HG02763 (cell line): ENCODE data around the gene FGD5.

Experiments used
- ATAC-seq: cut with Tn5 transposase; IDR thresholded peaks from one replicate; pipeline ENCODE4 v1.9.1; 2021; ENCODE audit warnings: mild to moderate bottlenecking, moderate library complexity; ENCODE audit not compliant: unreplicated experiment

Gene FGD5

GRCh38 chr3:14921034-14921616, 102.4 kb downstream of the FGD5 start:
- ATAC-seq: peak; percentile 69

DNA sequence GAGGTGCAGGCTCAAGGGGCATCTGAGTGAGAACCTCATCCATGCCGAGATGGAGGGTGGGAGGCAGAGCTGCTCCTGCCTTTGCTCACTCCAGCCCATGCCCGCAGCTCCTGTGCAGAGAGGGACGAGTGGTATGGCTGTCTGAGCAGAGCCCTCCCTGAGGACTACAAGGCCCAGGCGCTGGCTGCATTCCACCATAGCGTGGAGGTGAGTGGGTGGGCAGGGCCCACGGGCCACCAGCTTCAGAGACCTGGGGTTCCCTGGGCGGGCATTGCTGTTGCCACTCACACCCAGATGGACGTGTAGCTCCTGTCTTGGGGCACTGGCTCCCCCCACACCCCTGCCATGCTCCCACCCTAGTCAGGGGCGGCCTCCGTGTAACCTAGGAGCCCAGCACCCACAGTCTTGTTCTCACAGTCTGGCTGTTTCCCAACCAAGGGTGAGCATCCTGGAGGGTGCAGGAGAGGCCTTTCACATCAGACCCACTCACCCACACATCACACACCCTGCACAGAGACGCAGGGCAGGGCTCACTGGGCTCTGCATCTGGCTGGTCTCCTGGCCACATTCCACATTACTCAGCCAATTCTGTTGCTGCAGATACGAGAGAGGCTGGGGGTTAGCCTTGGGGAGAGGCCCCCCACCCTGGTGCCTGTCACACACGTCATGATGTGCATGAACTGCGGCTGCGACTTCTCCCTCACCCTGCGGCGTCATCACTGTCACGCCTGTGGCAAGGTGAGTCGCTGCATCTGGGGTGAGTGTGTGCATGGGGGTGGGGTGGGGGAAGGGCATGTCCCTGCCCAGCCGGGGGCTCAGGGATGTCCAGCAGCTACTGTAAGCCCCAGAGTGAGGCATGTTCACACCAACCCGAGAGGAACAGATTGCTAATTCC, 103.3 kb downstream of the FGD5 start:
- ATAC-seq: no peak

GRCh38 chr3:14922863-14923262, 104.1 kb downstream of the FGD5 start:
- ATAC-seq: no peak

GRCh38 chr3:14923476-14923875, 104.7 kb downstream of the FGD5 start:
- no peak for ATAC-seq

- no peak for ATAC-seq
Observed at GRCh38 chr3:14925729-14926591, 107.2 kb downstream of the FGD5 start.

GRCh38 chr3:14926592-14926991, 107.8 kb downstream of the FGD5 start:
- ATAC-seq: no peak

DNA sequence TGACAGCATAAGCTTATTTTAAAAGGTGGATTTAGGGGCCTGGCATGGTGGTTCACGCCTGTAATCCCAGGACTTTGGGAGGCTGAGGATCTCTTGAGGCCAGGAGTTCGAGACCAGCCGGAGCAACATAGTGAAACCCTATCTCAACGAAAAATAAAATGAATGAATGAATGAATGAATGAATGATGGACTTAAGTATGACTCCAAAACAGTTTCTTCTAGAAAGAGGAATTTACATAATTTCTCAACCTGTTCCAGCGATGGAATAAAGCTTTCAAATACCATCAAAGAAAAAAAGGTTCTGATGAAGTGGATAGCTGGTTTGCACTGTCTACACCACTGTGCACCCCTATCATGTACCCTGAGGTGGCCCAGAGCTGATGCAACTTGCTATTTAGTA, 108.5 kb downstream of the FGD5 start:
- no peak for ATAC-seq

GRCh38 chr3:14929310-14930074, 110.7 kb downstream of the FGD5 start:
- no peak for ATAC-seq

- no peak for ATAC-seq
Observed at GRCh38 chr3:14933820-14934425, 115.2 kb downstream of the FGD5 start.

DNA sequence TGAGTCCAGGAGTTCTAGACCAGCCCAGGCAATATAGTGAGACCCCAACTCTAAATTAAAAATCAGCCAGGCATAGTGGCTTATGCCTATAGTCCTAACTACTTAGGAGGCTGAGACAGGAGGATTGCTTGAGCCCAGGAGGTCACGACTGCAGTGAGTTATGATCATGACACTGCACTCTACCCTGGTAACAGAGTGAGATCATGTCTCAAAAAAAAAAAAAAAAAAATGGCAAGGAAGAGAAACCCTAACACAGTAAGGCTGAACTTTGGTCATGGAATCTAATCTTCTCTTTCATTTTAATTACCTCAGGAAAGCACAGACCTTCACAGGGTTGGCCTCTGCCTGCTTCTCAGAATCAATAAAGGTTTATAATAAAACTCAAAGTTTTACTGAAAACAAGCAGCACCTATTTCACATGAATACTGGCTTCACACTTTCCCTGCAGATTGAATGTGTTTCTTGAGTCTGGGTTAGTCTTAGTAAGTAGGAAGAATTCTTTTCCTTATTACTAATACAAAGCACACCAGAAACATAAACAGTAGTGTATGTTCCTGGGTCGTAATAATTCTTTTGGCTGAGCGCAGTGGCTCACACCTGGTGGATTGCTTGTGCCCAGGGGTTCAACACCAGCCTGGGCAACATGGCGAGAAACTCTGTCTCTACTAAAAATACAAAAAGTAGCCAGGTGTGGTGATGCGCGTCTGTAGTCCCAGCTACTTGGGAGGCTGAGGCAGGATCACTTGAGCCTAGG, 117.0 kb downstream of the FGD5 start:
- no peak for ATAC-seq

DNA sequence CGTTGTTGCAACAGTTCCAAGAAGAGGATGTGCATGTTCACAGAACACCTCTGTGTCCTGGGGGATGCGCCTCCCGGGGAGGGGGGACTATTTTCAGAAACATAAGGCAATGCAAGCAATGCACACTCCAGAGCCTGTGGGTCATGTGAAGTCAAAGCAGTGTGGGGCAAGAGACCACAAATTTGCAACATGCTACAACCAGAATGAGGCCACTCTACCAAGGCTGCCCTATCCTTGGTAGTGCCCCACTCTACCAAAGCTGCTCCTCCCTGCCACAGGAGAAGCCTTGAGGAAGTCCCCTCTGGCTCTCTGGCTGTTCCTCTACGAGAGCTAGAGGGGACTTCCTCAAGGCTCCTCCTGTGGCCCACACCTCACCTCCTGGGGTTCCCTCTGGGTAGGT, 120.2 kb downstream of the FGD5 start:
- no peak for ATAC-seq

GRCh38 chr3:14941871-14942270, 123.1 kb downstream of the FGD5 start:
- ATAC-seq: no peak

- peak; percentile 12 for ATAC-seq
Observed at GRCh38 chr3:14943042-14943441, 124.3 kb downstream of the FGD5 start.

DNA sequence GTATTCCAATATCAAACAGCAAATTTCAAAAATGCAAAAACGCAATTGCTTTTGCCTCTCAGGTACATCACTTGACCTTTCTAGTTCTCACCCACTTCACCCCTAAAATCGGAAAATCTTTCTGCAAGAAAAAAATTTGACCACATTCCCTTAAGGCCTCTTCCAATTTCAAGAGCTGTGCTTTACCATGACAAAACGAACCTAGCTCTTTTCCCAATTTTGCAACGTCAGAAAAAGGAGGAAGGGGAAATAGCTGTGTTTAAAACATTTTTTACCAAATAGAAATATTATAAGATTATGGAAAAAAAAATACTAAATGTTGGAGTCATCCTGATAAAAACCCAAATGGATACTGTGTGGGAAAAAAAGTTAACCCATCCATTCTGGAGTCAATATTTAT, 127.5 kb downstream of the FGD5 start:
- ATAC-seq: no peak

DNA sequence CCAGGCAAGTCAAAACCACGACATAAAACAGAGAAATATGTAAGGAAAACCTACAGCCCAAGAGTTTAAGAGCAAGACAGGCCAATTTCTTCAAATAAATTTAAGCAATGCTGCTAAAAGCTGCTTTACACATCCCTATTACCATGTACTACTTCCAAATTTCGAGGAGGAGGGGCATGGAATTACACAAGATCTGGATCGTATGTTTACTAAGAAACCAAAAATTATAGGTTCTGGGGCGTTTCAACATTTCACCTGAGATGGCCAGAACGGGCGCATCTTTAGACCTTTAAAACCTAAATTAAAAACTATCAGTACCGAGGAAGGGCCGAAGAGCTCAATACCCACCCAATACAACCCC, 128.0 kb downstream of the FGD5 start:
- no peak for ATAC-seq

GRCh38 chr3:14947100-14947885, 128.5 kb downstream of the FGD5 start, which contains the start of gene NR2C2:
TSS of gene NR2C2 (plus strand) at chr3:14947583. CDS start at chr3:15003915, 56,332 bp downstream.
- peak; percentile 53 for ATAC-seq

DNA sequence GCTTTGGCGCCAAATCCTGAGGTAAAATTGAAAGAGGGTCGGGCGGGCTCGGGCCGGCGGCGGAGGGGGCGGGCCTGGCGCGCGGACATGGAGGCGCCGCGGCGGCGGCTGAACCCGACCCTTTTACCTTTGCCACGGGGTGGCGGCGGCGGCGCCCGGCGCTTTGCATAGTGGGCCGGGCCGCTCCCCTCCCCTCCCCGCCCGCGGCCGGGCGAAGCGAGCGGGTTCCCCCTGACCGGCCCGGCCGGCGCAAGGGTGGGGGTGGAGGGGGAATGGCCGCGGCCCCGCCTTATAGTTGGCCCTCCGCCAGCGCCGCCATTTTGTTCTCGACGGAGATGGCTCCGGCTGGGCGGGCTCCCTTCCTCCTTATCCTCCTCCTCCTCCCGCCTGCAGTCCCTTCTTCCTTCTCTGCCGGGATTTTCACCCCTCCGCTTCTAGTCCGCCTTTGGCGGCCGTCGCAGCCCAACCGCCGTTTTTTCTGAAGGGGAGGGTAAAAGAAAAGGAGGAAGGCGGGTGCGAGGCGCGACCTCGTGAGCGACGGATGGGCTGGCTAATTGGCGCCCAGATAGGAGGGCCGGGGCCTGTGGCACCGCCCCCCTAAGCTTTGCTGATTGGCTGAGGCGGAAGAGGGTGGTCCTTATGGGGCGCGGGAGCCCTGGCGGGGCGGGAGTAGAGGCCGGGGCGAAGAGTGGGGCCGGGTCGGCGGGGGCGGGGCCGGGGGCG, 129.3 kb downstream of the FGD5 start:
- ATAC-seq: peak; percentile 85

DNA sequence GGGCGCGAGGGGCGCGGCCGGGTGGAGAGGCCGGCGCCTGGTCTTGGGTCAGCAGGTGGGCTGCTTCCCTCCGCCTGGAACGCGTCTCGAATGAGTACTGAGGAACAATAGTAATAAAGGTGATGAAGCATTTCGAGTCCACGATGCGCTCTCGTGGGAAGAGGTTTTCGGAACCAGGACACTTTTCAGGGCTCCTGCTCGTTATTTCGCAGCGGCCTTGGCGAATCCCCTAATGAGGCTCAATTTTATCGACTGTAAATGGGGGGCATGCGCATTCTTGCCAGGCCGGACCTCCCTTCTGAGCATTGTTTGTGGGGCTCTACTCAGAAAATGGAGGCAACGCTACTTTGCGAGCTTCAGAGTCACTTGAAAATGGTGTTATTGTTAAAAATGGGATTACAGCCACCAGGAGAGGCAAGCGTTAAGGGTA, 129.9 kb downstream of the FGD5 start:
- no peak for ATAC-seq
